CD4-positive, alpha-beta T cell treated with Interleukin-2 at 100 ng/mL for 4 hours (primary cell): ENCODE measurements around the gene MEGF6.

Experiments
- DNase-seq: peaks from one replicate; pipeline ENCODE4 v3.0.0-alpha.2; 2020; ENCODE audit warnings: low spot score

Gene MEGF6

GRCh38 chr1:3459051-3459908, 152.0 kb downstream of the MEGF6 start:
- no peak for DNase-seq

DNA sequence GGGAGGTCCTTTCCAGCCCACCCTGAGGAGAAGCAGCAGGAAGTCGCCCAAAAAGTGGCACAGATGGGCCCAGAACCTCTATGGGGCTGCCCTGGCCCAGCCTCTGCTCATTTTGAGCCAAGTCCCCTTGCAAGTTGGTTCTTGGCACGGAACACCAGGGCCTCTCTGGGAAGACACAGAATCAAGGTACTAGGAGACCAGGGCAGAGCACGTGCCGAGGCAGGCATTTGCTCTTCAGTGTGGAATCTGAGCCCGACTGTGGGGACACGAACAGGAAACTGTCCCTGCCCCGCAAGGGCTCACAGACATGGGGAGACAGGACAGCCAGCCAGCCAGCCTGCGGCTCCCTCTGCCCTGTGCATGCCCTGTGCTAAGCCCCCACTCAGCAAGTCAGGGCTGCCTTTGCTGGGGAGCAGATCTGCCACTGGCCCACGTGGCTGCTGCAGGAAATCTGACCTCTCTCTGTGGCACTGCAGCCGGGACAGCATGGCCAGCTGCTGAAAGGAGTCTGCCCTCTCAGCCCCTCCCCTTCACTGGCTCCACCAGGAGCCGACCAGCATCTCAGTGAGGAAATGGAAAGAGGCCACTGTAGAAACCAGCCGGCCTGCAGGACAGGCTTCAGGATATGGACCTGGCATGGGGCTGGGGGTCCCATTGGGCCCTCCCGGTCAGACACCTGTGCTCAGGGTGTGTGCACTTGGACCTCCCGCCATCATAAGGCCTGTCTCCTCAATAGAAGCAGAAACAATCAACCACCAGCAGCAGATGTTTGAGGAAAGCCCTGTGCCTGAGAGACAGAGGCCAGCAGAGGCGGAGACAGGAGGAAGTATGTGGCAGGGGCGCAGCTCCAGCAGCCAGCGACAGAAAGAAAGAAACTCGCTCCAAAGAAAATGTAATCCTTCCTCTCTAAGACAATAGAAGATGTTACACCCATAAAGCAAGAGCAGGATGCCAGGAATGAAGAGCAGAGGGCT, 153.1 kb downstream of the MEGF6 start:
- DNase-seq, result no peak

GRCh38 chr1:3456964-3457909, 154.1 kb downstream of the MEGF6 start:
- DNase-seq, result no peak

DNA sequence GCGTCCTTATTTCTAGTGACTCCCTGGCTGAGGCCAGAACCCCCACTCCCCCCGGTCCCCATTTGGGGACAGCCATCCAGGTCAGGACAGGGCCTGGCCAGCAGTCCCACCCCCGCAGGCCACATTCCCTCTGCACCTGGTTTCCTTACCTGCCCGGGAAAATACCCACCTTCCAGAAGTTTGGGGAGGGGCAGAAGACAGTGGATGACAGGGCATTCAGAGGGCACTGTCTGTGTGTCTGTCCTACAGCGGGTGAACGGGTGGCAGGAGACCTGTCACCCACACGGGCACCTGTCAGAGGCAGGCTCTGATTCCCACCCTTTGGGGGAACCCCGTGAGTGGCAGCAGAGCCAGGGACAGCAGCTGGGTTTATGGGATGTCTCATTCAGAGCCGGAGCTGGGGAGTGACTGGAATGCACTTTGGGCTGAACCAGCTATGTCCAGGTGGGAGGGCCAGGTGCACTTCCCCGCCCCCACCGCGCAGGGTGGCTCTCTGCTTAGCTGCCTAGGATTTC, 154.8 kb downstream of the MEGF6 start:
- DNase-seq, result no peak

DNA sequence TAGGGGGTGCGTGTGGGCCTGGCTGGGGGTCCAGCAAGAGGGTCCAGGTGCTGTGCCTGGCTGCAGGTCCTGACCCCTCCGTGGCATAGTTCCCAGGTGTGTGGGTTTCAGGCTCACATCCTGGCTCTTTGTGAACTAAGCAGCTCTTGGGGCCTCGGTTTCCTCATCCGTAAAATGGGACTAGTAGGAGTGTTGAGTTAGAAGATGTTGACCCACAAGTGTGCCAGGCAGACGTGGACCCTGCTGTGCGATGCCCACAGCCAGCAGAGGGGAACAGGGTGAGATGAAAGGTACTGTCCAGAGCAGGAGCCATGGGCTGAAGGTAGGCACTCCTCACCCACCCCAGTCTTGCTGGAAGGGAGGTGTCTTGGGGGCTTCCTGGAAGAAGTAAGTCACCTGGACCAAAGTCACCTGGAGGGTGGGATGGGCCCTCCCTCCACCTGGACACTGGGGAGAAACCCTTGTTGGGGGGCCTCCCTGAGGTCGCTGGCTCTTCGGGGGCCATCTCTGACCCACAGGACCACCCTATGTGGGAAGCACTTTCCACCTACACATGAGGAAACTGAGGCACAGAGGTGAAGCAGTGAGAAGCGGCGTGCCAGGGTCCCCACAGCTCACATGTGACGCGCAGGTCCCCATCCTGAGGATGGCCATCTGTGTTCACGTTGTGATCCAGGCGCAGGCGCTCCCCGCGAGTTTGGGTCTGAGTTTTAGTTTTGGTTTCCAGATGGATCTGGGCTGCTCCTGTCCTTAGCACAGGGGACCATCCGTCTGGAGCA, 155.4 kb downstream of the MEGF6 start:
- no peak for DNase-seq

GRCh38 chr1:3454811-3455618, 156.3 kb downstream of the MEGF6 start:
- no peak for DNase-seq

- DNase-seq, result peak; percentile 17
Observed at GRCh38 chr1:3453891-3454810, 157.2 kb downstream of the MEGF6 start, which contains the start of gene ARHGEF16. ARHGEF16 (plus strand) TSS chr1:3454665; CDS start chr1:3463085, 8,420 bp downstream.

DNA sequence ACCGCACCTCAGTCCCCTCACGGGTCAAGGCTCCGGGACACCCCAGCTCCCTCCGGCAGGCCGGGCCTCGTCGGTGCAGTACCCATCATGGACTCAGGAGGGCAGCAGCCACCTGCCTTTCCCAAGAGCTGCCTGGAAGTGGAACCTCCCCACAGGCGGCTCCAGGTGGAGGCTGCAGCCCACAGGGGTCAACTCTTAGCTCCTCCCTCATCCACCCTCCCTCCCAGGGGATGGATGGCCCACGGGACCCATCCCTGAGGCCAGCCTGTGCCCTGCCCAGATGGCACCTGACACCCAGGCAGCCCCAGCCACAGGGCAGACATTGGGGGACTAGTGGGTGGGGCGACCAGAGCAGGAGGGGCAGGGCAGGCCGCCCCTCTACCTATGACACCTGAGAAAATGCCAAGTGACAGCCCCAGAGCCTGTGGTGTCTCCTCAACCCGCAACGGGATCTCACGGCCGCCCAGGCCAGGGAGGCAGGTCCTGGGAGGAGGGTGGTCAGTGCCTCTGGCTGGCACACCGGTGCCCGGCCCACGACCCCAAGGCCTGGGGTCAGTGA, 158.0 kb downstream of the MEGF6 start:
- DNase-seq, result peak; percentile 73

DNA sequence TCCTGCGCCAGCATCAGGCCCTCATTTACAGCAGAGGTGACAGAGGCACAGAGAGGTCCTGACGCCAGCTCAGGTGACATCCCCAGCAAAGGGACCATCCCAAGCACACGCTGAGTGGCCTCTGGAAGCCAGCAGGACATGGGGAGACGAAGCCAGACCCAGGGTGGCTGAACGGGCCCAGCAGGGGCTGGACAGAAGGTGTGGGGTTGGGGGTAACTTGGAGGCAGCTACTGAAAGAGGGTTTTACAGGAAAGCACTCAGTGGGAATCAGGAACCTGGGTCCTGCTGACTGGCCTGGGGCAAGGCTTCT, 158.5 kb downstream of the MEGF6 start:
- DNase-seq, result no peak

- DNase-seq, result no peak
Observed at GRCh38 chr1:3451994-3452865, 159.1 kb downstream of the MEGF6 start.

DNA sequence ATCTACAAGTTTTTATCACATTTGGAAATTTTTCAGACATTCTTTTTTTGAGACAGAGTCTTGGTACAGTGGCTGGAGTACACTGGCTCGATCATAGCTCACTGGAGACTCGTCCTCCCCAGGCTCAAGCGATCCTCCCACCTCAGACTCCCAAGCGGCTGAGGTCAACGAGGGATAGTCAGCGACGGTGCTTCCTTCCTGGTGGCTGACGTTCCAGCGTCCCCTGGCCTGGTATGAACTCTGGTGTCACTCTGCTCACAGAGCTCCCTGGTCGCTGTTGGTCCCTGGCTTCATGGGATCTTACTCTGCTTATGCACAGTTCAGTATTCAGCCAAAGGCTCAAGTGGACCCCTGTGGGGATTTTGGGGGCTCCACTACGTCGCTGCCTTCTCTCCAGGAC, 160.3 kb downstream of the MEGF6 start:
- no peak for DNase-seq

DNA sequence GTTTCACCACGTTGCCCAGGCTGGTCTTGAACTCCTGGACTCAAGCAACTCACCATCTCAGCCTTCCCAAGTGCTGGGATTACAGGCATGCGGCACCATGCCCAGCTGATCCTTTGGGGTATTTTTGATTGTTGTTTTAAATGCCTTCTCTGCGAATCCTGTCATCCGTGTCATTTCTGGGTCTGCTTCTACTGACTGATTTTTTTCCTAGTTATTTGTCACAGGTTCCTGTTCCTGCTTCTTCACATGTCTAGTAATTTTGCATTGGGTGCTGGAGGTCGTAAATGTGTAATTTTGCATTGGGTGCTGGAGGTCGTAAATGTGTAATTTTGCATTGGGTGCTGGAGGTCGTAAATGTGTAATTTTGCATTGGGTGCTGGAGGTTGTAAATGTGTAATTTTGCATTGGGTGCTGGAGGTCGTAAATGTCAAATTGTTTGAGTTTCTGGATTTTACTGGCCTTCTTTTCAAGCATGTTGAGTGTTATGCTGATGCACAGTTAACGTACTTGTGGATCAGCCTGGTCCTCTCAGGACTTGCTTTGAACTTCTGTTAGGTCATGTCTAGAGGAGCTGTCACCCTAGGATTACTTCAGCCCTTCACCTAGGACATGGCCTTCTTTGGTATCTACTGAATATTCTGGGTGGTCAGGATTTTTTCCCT, 161.0 kb downstream of the MEGF6 start:
- no peak for DNase-seq

DNA sequence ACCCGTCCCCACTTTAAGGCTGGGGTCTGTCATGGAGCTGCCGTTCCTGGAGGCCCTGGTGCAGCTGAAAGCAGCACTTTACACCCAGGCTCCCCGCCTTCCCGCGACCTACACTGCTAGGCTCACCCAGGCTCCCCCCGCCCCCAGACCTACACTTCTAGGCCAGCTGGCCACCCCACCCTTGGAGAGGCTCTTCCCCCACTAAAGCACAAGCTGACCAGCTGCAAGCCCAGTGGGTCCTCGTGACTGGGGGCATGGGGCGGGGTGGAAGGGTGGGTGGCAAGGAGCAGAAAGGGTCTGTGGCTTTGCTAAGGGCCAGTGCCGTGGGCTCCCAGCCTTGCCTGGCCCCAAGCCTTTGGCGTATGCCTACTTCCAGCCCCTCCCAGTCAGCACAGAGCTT, 166.6 kb downstream of the MEGF6 start:
- no peak for DNase-seq

GRCh38 chr1:3444298-3444697, 167.0 kb downstream of the MEGF6 start:
- no peak for DNase-seq

DNA sequence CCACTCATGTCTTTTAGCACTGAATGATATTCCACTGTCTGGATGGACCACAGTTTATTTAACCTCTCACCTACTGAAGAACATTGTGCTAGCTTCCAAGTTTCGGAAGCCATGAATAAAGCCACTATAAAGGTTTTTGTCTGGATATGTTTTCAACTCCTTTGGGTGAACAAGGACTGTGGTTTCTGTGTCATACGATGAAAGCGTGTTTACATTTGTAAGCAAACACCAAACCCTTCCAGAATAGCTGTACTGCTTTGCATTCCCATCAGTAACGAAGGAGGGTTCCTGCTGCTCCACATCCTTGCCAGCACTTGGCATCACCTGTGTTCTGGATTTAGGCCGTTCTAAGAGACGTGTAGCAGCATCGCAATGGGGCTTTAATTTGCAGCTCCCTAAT, 167.5 kb downstream of the MEGF6 start:
- no peak for DNase-seq

DNA sequence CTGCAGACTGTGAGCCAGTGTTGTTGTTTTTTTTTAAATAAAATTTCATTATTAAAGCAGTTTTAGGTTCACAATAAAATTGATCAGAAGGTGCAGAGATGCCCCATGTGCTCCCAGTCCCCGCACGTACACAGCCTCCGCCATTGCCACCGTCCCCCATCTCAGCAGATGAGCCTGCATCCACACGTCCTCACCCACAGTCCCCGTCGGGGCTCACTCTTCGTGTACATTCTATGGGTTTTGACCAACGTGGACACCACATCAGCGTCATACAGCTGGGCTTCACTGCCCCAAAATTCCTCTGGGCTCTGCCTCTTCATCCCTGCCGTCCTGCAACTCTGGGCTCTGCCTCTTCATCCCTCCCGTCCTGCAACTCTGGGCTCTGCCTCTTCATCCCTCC, 168.4 kb downstream of the MEGF6 start:
- DNase-seq, result no peak

- DNase-seq, result no peak
Observed at GRCh38 chr1:3442331-3442730, 169.0 kb downstream of the MEGF6 start.
